HL-60 (cell line): ENCODE results near the gene KCNG2.

Experiments
- DNase-seq, 2 experiments: peaks; one replicate each; pipeline ENCODE4 v3.0.0-alpha.2; 2010 to 2020; ENCODE audit warnings: low read depth in 1 of 2, low spot score in 1 of 2
- H3K27ac ChIP-seq: fragments of 250-450 bp; sonication (Bioruptor Pico); replicated peaks from 2 replicates; pipeline ENCODE4 v1.5.1; 2020; ENCODE audit warnings: mild to moderate bottlenecking, moderate library complexity
- H3K27me3 ChIP-seq: fragments of 250-450 bp; sonication (Bioruptor Pico); 2 replicates; pipeline ENCODE4 v1.5.1; 2021; ENCODE audit warnings: mild to moderate bottlenecking, moderate library complexity; ENCODE audit not compliant: insufficient read depth, poor library complexity, severe bottlenecking
- H3K4me3 ChIP-seq: replicated peaks from 2 replicates; pipeline ENCODE4 v1.5.1; 2011; ENCODE audit warnings: mild to moderate bottlenecking, control low read depth, low read length; ENCODE audit not compliant: insufficient read depth
- GABPA ChIP-seq: IDR thresholded peaks from 2 replicates; pipeline ENCODE4 v1.6.1; 2012; ENCODE audit warnings: low read depth
- POLR2AphosphoS5 ChIP-seq: IDR thresholded peaks from 2 replicates; pipeline ENCODE4 v1.6.1; 2012; ENCODE audit warnings: low read depth
- SPI1 ChIP-seq: IDR thresholded peaks from 2 replicates; pipeline ENCODE4 v1.6.1; 2012; ENCODE audit warnings: low read depth, mild to moderate bottlenecking, borderline replicate concordance
- TF ChIP-seq, protein P1 (sequence below): IDR thresholded peaks from 2 replicates; pipeline ENCODE4 v1.6.1; 2012; ENCODE audit warnings: low read depth; ENCODE audit not compliant: insufficient replicate concordance
- TF ChIP-seq, protein P2 (sequence below): IDR thresholded peaks from one replicate; pipeline ENCODE4 v1.5.1; 2011; ENCODE audit warnings: low read length, control low read depth, inconsistent platforms; ENCODE audit not compliant: insufficient read depth

The KCNG2 gene

DNA sequence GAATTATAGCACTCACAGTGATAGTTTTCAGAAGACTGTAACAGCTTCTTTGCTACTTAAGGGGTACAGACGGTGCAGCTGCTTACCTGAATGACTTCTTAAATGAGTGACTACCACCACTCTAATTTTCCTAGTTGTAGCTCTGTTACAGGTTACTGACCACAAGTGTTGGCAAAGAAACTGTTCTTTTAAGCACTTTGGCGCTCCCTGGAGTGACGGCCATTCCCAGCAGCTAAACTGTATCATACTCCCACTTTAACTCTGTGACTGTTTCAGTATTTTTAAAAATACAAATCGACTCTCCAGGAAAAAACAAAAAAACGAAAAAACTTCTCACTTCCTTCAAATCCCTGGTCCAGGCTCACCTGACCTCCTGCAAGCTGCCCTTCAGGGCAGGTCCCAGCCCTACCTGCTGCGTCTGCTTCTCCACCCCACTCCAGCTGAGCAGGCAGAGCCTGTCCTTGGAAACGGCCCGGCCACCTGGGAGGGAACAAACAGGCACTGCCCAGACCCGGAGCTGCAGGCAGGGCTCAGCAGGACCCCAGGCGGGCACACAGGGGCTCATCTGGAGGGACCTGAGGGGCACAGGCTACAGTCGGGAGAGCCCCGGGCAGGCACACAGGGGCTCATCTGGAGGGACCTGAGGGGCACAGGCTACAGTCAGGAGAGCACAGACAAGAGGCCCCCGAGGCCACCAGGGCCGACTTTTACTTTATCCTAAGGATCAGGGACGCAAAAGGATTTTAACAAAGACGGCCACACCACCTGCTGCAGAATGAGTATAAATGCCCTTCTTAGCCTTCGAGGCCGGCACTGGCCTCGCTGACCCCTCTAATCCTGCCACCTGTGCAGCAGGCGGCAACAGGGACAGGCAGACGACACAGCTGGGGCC is 129.2 kb downstream of the KCNG2 start:
- H3K4me3 ChIP-seq: no peak overlapping the region
- no peaks in the 10 kb centered on the region for H3K27me3 ChIP-seq
- TF ChIP-seq SPI1 (no peak), GABPA (no peak), POLR2AphosphoS5 (no peak)
- TF ChIP-seq, protein P1, sequence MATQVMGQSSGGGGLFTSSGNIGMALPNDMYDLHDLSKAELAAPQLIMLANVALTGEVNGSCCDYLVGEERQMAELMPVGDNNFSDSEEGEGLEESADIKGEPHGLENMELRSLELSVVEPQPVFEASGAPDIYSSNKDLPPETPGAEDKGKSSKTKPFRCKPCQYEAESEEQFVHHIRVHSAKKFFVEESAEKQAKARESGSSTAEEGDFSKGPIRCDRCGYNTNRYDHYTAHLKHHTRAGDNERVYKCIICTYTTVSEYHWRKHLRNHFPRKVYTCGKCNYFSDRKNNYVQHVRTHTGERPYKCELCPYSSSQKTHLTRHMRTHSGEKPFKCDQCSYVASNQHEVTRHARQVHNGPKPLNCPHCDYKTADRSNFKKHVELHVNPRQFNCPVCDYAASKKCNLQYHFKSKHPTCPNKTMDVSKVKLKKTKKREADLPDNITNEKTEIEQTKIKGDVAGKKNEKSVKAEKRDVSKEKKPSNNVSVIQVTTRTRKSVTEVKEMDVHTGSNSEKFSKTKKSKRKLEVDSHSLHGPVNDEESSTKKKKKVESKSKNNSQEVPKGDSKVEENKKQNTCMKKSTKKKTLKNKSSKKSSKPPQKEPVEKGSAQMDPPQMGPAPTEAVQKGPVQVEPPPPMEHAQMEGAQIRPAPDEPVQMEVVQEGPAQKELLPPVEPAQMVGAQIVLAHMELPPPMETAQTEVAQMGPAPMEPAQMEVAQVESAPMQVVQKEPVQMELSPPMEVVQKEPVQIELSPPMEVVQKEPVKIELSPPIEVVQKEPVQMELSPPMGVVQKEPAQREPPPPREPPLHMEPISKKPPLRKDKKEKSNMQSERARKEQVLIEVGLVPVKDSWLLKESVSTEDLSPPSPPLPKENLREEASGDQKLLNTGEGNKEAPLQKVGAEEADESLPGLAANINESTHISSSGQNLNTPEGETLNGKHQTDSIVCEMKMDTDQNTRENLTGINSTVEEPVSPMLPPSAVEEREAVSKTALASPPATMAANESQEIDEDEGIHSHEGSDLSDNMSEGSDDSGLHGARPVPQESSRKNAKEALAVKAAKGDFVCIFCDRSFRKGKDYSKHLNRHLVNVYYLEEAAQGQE: no peak
- TF ChIP-seq, protein P2, sequence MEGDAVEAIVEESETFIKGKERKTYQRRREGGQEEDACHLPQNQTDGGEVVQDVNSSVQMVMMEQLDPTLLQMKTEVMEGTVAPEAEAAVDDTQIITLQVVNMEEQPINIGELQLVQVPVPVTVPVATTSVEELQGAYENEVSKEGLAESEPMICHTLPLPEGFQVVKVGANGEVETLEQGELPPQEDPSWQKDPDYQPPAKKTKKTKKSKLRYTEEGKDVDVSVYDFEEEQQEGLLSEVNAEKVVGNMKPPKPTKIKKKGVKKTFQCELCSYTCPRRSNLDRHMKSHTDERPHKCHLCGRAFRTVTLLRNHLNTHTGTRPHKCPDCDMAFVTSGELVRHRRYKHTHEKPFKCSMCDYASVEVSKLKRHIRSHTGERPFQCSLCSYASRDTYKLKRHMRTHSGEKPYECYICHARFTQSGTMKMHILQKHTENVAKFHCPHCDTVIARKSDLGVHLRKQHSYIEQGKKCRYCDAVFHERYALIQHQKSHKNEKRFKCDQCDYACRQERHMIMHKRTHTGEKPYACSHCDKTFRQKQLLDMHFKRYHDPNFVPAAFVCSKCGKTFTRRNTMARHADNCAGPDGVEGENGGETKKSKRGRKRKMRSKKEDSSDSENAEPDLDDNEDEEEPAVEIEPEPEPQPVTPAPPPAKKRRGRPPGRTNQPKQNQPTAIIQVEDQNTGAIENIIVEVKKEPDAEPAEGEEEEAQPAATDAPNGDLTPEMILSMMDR: no peak
- DNase-seq: no peak
- no peak overlapping the region for H3K27ac ChIP-seq

DNA sequence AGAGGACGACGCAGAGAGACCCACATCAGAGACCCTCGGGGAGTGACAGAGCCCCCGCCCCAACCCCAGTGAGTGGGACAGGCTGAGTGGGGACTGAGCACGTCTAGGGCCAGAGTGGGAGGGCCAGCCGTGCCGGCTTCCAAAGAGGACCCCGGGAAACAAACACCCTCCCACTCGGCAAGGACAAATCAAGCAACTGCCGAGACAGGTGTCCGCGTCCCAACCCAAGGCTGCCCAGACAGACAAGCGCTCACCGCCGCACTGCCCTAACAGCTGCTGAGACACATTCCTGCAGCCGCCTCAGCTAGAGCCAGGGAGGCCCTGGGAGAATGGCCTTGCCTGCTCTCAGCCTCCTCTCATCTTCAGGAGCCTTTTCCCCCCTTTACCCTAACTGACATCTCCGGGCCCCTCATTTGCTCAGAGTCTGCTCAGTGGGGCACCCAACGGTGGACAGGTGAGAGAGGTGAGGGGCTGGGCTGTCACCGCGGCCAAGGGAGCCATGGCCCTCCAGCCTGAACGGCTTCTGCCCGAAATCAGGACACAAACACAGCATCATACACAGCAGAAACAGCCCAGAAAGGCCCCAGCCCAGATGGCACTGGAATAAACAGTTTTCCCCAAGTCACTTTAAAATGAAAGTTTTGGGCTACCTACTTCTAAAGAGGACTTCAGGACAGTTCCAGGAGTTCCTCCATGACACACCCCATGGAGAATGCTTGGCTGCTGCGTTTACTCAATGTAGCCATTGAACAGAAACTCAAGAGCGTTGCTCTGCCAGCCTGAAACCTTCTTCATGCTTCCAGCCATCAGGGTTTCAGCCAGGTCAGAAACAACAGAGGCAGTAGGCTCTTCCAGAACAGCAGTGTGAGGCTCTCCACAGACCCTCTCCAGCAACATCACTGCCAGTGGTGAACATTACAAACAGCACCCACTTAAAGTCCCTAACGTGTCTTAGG is 130.1 kb downstream of the KCNG2 start:
- Histone ChIP-seq H3K27me3 (no peaks in the 10 kb centered on the region), H3K4me3 (no peak overlapping the region), H3K27ac (no peak overlapping the region)
- TF ChIP-seq POLR2AphosphoS5: no peak
- TF ChIP-seq, protein P1: no peak
- TF ChIP-seq GABPA: no peak
- TF ChIP-seq, protein P2: no peak
- no peak for TF ChIP-seq SPI1
- DNase-seq: no peak

DNA sequence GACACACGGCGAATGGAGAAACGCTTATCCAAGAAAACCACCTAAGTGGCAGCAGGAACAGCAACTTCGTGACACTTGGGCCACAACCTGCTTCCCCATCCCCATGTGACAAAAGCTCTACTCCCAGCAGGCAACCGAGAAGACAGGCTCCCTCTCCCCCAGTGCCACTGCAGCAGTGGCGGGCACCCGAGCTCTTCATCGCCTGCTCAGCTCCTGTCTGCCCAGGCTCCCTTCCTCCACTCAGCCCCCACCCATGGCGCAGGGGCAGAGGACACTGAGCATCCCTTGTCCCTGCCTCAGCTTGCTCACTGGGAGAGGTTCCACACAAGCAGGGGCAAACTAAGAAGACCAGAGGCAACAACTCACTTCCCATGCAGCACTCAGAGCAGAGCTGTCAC is 130.8 kb downstream of the KCNG2 start:
- TF ChIP-seq GABPA (no peak), POLR2AphosphoS5 (no peak), SPI1 (no peak)
- TF ChIP-seq, protein P2: no peak
- TF ChIP-seq, protein P1: no peak
- Histone ChIP-seq H3K27me3 (no peaks in the 10 kb centered on the region), H3K27ac (no peak overlapping the region), H3K4me3 (no peak overlapping the region)
- no peak for DNase-seq
